HEK293T (cell line): ENCODE results near the gene PDE8A.

Experiments
- ARNT ChIP-seq: fragments of 450-650 bp; IDR thresholded peaks from 2 replicates; pipeline ENCODE4 v1.6.1; 2017; ENCODE audit warnings: mild to moderate bottlenecking
- BHLHE40 ChIP-seq: fragments of 450-650 bp; IDR thresholded peaks from 2 replicates; pipeline ENCODE4 v1.6.1; 2016; ENCODE audit warnings: mild to moderate bottlenecking, moderate library complexity, borderline replicate concordance
- CTBP1 ChIP-seq: fragments of 450-650 bp; IDR thresholded peaks from 2 replicates; pipeline ENCODE4 v1.6.1; 2016; ENCODE audit warnings: borderline replicate concordance
- ELF4 ChIP-seq: fragments of 450-650 bp; IDR thresholded peaks from 2 replicates; pipeline ENCODE4 v1.6.1; 2017; ENCODE audit warnings: antibody characterized with exemption
- FOXA1 ChIP-seq: fragments of 450-650 bp; IDR thresholded peaks from 2 replicates; pipeline ENCODE4 v1.6.1; 2016; ENCODE audit warnings: mild to moderate bottlenecking
- FOXK2 ChIP-seq: fragments of 450-650 bp; IDR thresholded peaks from 2 replicates; pipeline ENCODE4 v1.6.1; 2016; ENCODE audit warnings: mild to moderate bottlenecking
- FOXM1 ChIP-seq: fragments of 450-650 bp; IDR thresholded peaks from 2 replicates; pipeline ENCODE4 v1.6.1; 2017; ENCODE audit warnings: mild to moderate bottlenecking, borderline replicate concordance
- LEF1 ChIP-seq: fragments of 450-650 bp; IDR thresholded peaks from 2 replicates; pipeline ENCODE4 v1.6.1; 2017; ENCODE audit warnings: mild to moderate bottlenecking, borderline replicate concordance
- NFRKB ChIP-seq: fragments of 450-650 bp; IDR thresholded peaks from 2 replicates; pipeline ENCODE4 v1.6.1; 2016; ENCODE audit warnings: mild to moderate bottlenecking, moderate library complexity
- SP1 ChIP-seq: fragments of 450-650 bp; IDR thresholded peaks from 2 replicates; pipeline ENCODE4 v1.6.1; 2017
- SUZ12 ChIP-seq: fragments of 450-650 bp; IDR thresholded peaks from 2 replicates; pipeline ENCODE4 v1.6.1; 2016; ENCODE audit warnings: mild to moderate bottlenecking
- TARDBP ChIP-seq: fragments of 450-650 bp; IDR thresholded peaks from 2 replicates; pipeline ENCODE4 v1.6.1; 2016

- TF ChIP-seq ARNT (no peak), FOXM1 (peak; percentile 87), FOXA1 (no peak), NFRKB (no peak), SUZ12 (no peak), BHLHE40 (no peak), SP1 (no peak), FOXK2 (no peak), CTBP1 (peak; percentile 51; the same call in 1 of the 2 replicates), LEF1 (0 out of 2 replicates have a peak, but pooled peaks have one; percentile 7), TARDBP (no peak), ELF4 (no peak)
Observed at GRCh38 chr15:84980196-84981053, 1.2 kb upstream of the PDE8A start.
